ENCODE data around the gene PTPRG. TPM values are rescaled to one million over a fixed set of nuclear protein-coding genes. Genes with fewer than 3 reads are reported as not detected.

The PTPRG gene
- total RNA-seq, 1 experiment from 2014 or later = 69.3 TPM

DNA sequence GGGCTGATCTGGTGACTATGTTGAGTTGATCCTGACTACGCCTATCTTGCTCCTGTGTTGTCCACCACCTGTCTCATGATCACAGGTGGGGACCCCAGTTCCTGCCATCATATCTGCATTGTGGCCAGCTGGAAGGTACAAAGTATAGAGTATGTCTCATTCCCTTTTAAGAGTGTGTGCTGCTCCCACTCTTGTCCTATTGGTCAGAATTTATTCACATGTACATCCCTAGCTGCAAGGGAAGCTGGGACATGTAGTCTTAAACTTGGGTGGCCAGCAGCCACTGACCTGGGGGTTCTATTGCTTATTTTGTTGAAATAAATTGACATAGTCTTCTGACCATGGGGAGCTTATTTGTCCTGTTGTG is 373.1 kb downstream of the PTPRG start:
- Histone ChIP-seq H2BK12ac (ENCODE audit: insufficient read length, low read depth, low read length) (no peak overlapping the region), H3T11ph (ENCODE audit: low read length) (no peak overlapping the region), H3K23ac (ENCODE audit: insufficient read length, low read depth, low read length) (no peak overlapping the region), H3K79me2 (ENCODE audit: insufficient read depth, low read length) (peaks cover 10% of the 10 kb centered on the region; the same call in 1 of the 2 replicates), H2AFZ (ENCODE audit: low read length) (no peak overlapping the region), H3K9ac (ENCODE audit: extremely low read depth, insufficient read length, low read length) (no peak overlapping the region), H2BK120ac (ENCODE audit: low read depth, low read length, poor library complexity, severe bottlenecking) (no peak overlapping the region), H3K9me3 (ENCODE audit: control insufficient read depth, low read depth, low read length) (no peaks in the 10 kb centered on the region), H3K18ac (ENCODE audit: insufficient read length, low read depth, low read length) (no peak overlapping the region), H3K14ac (ENCODE audit: insufficient read depth, low read length) (no peak overlapping the region), H3K23me2 (ENCODE audit: insufficient read length, low read depth, low read length, poor library complexity, severe bottlenecking) (no peaks in the 10 kb centered on the region), H4K91ac (ENCODE audit: insufficient read length, low read depth, low read length) (no peak overlapping the region), H2AK5ac (ENCODE audit: insufficient read length, low read length) (no peak overlapping the region), H3K79me1 (ENCODE audit: insufficient read depth, low read depth, low read length, poor library complexity, severe bottlenecking) (peaks cover 5% of the 10 kb centered on the region), H4K8ac (replicated peaks; ENCODE audit: insufficient read length, low read depth, low read length) (no peak overlapping the region), H2BK5ac (ENCODE audit: insufficient read length, low read length) (no peak overlapping the region), H3K27ac (ENCODE audit: insufficient read length, low read depth, low read length) (no peak overlapping the region), H3K4me1 (ENCODE audit: insufficient read depth, low read length) (peaks cover 8% of the 10 kb centered on the region), H2BK15ac (ENCODE audit: low read depth, low read length) (no peak overlapping the region), H4K20me1 (ENCODE audit: control insufficient read depth, insufficient read depth, insufficient read length) (no peaks in the 10 kb centered on the region), H4K5ac (ENCODE audit: insufficient read length, low read depth, low read length) (no peak overlapping the region), H2BK20ac (ENCODE audit: low read depth, low read length, poor library complexity, severe bottlenecking) (no peak overlapping the region), H3K4me2 (ENCODE audit: insufficient read depth, insufficient read length, low read length) (no peak overlapping the region), H3K27me3 (ENCODE audit: insufficient read depth, low read length) (no peaks in the 10 kb centered on the region), H3K56ac (ENCODE audit: insufficient read length, low read depth, low read length) (no peak overlapping the region), H3K4ac (ENCODE audit: low read depth, low read length) (no peak overlapping the region)
- peaks cover 3 to 13% of the 10 kb centered on the region in 2 experiments; a peak in 4 of 5 replicates for H3K9me3 Mint-ChIP-seq
- H3K27ac Mint-ChIP-seq = no peak overlapping the region
- WGBS (ENCODE audit: extremely low coverage, insufficient read length, low lambda C conversion rate) = no CpG with 5 or more reads among the region's 1 CpG
- TF ChIP-seq, protein P1, sequence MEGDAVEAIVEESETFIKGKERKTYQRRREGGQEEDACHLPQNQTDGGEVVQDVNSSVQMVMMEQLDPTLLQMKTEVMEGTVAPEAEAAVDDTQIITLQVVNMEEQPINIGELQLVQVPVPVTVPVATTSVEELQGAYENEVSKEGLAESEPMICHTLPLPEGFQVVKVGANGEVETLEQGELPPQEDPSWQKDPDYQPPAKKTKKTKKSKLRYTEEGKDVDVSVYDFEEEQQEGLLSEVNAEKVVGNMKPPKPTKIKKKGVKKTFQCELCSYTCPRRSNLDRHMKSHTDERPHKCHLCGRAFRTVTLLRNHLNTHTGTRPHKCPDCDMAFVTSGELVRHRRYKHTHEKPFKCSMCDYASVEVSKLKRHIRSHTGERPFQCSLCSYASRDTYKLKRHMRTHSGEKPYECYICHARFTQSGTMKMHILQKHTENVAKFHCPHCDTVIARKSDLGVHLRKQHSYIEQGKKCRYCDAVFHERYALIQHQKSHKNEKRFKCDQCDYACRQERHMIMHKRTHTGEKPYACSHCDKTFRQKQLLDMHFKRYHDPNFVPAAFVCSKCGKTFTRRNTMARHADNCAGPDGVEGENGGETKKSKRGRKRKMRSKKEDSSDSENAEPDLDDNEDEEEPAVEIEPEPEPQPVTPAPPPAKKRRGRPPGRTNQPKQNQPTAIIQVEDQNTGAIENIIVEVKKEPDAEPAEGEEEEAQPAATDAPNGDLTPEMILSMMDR (conservative IDR thresholded peaks at IDR 0.05) = no peak
- peaks cover 56 to 57% of the 10 kb centered on the region in 2 experiments for H3K4me1 Mint-ChIP-seq
- H3K4me3 Mint-ChIP-seq = no peak overlapping the region
- no peaks in the 10 kb centered on the region for H3K27me3 Mint-ChIP-seq (ENCODE audit: low read depth)
- no peak for DNase-seq
- peaks cover 15 to 20% (median 17%) of the 10 kb centered on the region in 3 experiments for H3K36me3 Mint-ChIP-seq (ENCODE audit: insufficient read depth in 1 of 3, low read depth in 3 of 3)
